HepG2 (cell line): ENCODE data around the gene SHC1. TPM values are rescaled to one million over a fixed set of nuclear protein-coding genes. Genes with fewer than 3 reads are reported as not detected.

Experiments
- ARID2 ChIP-seq: sonication (generic); formaldehyde crosslinking; IDR thresholded peaks from 2 replicates; pipeline ENCODE4 v1.8.1; 2022; ENCODE audit warnings: mild to moderate bottlenecking, missing genetic modification reagents, borderline replicate concordance
- GTF2F1 ChIP-seq: fragments of 150-350 bp; IDR thresholded peaks from 2 replicates; pipeline ENCODE4 v1.6.1; 2014; ENCODE audit warnings: low read length
- JDP2 ChIP-seq: sonication (generic); formaldehyde crosslinking; IDR thresholded peaks from 2 replicates; pipeline ENCODE4 v1.8.1; 2022; ENCODE audit warnings: missing genetic modification reagents, borderline replicate concordance
- KLF6 ChIP-seq: IDR thresholded peaks from 2 replicates; pipeline ENCODE4 v1.8.0; 2016; ENCODE audit warnings: missing biosample characterization, missing genetic modification reagents
- MTA1 ChIP-seq: sonication (generic); formaldehyde crosslinking; IDR thresholded peaks from 2 replicates; pipeline ENCODE4 v1.4.0; 2020; ENCODE audit warnings: missing genetic modification reagents, mild to moderate bottlenecking, borderline replicate concordance
- RARG ChIP-seq: sonication (generic); formaldehyde crosslinking; IDR thresholded peaks from 2 replicates; pipeline ENCODE4 v1.4.0; 2020; ENCODE audit warnings: low read depth, mild to moderate bottlenecking, missing genetic modification reagents
- SMAD3 ChIP-seq: sonication (generic); formaldehyde crosslinking; IDR thresholded peaks from 2 replicates; pipeline ENCODE4 v1.4.0; 2020; ENCODE audit warnings: missing genetic modification reagents
- ZFP91 ChIP-seq: sonication (generic); formaldehyde crosslinking; IDR thresholded peaks from 2 replicates; pipeline ENCODE4 v1.9.0; 2022; ENCODE audit warnings: missing genetic modification reagents, mild to moderate bottlenecking, borderline replicate concordance
- ZNF367 ChIP-seq: sonication (generic); formaldehyde crosslinking; IDR thresholded peaks from 2 replicates; pipeline ENCODE4 v1.4.0; 2020; ENCODE audit warnings: missing genetic modification reagents, borderline replicate concordance
- ZNF430 ChIP-seq: sonication (generic); formaldehyde crosslinking; IDR thresholded peaks from 2 replicates; pipeline ENCODE4 v1.9.0; 2021; ENCODE audit warnings: mild to moderate bottlenecking, missing genetic modification reagents
- ZNF530 ChIP-seq: sonication (generic); formaldehyde crosslinking; IDR thresholded peaks from 2 replicates; pipeline ENCODE4 v1.5.0; 2020; ENCODE audit warnings: low read depth, mild to moderate bottlenecking, missing genetic modification reagents
- ZNF639 ChIP-seq: conservative IDR thresholded peaks from 2 replicates; pipeline ENCODE4 v1.6.1; 2018; ENCODE audit warnings: missing genetic modification reagents
- polyA plus RNA-seq, 8 experiments: library from polyadenylated mRNA; depleted of rRNA in 3 of 8; stranded (reverse) in 7 of 8; unstranded in 1 of 8; fragments of >200 nt; fragmentation: Illumina TruSeq in 4 of 8; extraction: Trizol in 4 of 8; gene quantifications; 2 replicates each; pipeline versions ENCODE4 v1.2.1 to v1.2.3, GENCODE V29; 2011 to 2016; ENCODE audit warnings: low read depth in 4 of 8, missing spikeins in 1 of 8, mixed read lengths in 1 of 8; ENCODE audit not compliant: insufficient read depth in 1 of 8
- total RNA-seq, 5 experiments: library from RNA; depleted of rRNA; stranded (reverse); fragments of >200 nt; fragmentation: Illumina TruSeq; extraction: Trizol; gene quantifications; 2 replicates each; pipeline ENCODE4 v1.2.3, GENCODE V29; 2016; ENCODE audit warnings: low read depth in 1 of 5
- TF ChIP-seq, protein P1 (sequence below): sonication (generic); formaldehyde crosslinking; conservative IDR thresholded peaks from 2 replicates; pipeline ENCODE4 v1.4.0; 2020; ENCODE audit warnings: missing genetic modification reagents
- TF ChIP-seq, protein P2 (sequence below): sonication (generic); formaldehyde crosslinking; IDR thresholded peaks from 2 replicates; pipeline ENCODE4 v1.5.1; 2020; ENCODE audit warnings: mild to moderate bottlenecking, missing genetic modification reagents, borderline replicate concordance
- TF ChIP-seq, protein P3 (sequence below): sonication (generic); formaldehyde crosslinking; IDR thresholded peaks from 2 replicates; pipeline ENCODE4 v1.5.0; 2020; ENCODE audit warnings: missing genetic modification reagents

The SHC1 gene
- total and polyA plus RNA-seq, 2 of the 13 experiments (the other 11 are each of a cell fraction or from before 2014, with no cell fraction given): 52.0 to 137 TPM

GRCh38 chr1:154974102-154974807 lies 3.7 kb upstream of the SHC1 start, which contains the start of gene CKS1B (continued):
- TF ChIP-seq, protein P1, sequence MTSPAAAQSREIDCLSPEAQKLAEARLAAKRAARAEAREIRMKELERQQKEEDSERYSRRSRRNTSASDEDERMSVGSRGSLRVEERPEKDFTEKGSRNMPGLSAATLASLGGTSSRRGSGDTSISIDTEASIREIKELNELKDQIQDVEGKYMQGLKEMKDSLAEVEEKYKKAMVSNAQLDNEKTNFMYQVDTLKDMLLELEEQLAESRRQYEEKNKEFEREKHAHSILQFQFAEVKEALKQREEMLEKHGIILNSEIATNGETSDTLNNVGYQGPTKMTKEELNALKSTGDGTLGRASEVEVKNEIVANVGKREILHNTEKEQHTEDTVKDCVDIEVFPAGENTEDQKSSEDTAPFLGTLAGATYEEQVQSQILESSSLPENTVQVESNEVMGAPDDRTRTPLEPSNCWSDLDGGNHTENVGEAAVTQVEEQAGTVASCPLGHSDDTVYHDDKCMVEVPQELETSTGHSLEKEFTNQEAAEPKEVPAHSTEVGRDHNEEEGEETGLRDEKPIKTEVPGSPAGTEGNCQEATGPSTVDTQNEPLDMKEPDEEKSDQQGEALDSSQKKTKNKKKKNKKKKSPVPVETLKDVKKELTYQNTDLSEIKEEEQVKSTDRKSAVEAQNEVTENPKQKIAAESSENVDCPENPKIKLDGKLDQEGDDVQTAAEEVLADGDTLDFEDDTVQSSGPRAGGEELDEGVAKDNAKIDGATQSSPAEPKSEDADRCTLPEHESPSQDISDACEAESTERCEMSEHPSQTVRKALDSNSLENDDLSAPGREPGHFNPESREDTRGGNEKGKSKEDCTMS: no peak
- TF ChIP-seq ZNF430 (CRISPR knock-in tag) (no peak), ZNF639 (no peak), GTF2F1 (no peak), ZNF367 (CRISPR knock-in tag) (no peak), ZNF530 (CRISPR knock-in tag) (no peak), JDP2 (CRISPR knock-in tag) (no peak), SMAD3 (CRISPR knock-in tag) (peak; percentile 62; the same call in 1 of the 2 replicates), ARID2 (CRISPR knock-in tag) (0 out of 2 replicates have a peak, but pooled peaks have one; percentile 58), RARG (CRISPR knock-in tag) (no peak), ZFP91 (CRISPR knock-in tag) (peak; percentile 63; the same call in 1 of the 2 replicates), KLF6 (no peak; the same call in none of the 2 replicates), MTA1 (CRISPR knock-in tag) (peak; percentile 52; the same call in 1 of the 2 replicates)
- TF ChIP-seq, protein P2, sequence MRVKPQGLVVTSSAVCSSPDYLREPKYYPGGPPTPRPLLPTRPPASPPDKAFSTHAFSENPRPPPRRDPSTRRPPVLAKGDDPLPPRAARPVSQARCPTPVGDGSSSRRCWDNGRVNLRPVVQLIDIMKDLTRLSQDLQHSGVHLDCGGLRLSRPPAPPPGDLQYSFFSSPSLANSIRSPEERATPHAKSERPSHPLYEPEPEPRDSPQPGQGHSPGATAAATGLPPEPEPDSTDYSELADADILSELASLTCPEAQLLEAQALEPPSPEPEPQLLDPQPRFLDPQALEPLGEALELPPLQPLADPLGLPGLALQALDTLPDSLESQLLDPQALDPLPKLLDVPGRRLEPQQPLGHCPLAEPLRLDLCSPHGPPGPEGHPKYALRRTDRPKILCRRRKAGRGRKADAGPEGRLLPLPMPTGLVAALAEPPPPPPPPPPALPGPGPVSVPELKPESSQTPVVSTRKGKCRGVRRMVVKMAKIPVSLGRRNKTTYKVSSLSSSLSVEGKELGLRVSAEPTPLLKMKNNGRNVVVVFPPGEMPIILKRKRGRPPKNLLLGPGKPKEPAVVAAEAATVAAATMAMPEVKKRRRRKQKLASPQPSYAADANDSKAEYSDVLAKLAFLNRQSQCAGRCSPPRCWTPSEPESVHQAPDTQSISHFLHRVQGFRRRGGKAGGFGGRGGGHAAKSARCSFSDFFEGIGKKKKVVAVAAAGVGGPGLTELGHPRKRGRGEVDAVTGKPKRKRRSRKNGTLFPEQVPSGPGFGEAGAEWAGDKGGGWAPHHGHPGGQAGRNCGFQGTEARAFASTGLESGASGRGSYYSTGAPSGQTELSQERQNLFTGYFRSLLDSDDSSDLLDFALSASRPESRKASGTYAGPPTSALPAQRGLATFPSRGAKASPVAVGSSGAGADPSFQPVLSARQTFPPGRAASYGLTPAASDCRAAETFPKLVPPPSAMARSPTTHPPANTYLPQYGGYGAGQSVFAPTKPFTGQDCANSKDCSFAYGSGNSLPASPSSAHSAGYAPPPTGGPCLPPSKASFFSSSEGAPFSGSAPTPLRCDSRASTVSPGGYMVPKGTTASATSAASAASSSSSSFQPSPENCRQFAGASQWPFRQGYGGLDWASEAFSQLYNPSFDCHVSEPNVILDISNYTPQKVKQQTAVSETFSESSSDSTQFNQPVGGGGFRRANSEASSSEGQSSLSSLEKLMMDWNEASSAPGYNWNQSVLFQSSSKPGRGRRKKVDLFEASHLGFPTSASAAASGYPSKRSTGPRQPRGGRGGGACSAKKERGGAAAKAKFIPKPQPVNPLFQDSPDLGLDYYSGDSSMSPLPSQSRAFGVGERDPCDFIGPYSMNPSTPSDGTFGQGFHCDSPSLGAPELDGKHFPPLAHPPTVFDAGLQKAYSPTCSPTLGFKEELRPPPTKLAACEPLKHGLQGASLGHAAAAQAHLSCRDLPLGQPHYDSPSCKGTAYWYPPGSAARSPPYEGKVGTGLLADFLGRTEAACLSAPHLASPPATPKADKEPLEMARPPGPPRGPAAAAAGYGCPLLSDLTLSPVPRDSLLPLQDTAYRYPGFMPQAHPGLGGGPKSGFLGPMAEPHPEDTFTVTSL (CRISPR knock-in tag): no peak
- TF ChIP-seq, protein P3, sequence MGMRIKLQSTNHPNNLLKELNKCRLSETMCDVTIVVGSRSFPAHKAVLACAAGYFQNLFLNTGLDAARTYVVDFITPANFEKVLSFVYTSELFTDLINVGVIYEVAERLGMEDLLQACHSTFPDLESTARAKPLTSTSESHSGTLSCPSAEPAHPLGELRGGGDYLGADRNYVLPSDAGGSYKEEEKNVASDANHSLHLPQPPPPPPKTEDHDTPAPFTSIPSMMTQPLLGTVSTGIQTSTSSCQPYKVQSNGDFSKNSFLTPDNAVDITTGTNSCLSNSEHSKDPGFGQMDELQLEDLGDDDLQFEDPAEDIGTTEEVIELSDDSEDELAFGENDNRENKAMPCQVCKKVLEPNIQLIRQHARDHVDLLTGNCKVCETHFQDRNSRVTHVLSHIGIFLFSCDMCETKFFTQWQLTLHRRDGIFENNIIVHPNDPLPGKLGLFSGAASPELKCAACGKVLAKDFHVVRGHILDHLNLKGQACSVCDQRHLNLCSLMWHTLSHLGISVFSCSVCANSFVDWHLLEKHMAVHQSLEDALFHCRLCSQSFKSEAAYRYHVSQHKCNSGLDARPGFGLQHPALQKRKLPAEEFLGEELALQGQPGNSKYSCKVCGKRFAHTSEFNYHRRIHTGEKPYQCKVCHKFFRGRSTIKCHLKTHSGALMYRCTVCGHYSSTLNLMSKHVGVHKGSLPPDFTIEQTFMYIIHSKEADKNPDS (CRISPR knock-in tag): no peak
